ENCODE measurements around the gene GPR162. TPM values are rescaled to one million over a fixed set of nuclear protein-coding genes. Genes with fewer than 3 reads are reported as not detected.

The GPR162 gene
- total and polyA plus RNA-seq, 8 donors, result 0.41 to 8.8 (median 1.5) TPM

GRCh38 chr12:6824085-6824775, 2.6 kb downstream of the GPR162 start:
- peaks cover 0 to 4% (median 0%) of the 10 kb centered on the region in 3 donors for H3K4me1 ChIP-seq

GRCh38 chr12:6824901-6825381, 3.3 kb downstream of the GPR162 start:
- no peaks in the 10 kb centered on the region for H3K36me3 ChIP-seq
- H3K9me3 ChIP-seq, result no peaks in the 10 kb centered on the region
- FAIRE-seq (no peak), ATAC-seq (no peak), DNase-seq (peak in 1 of 6 donors; percentile 35)
- intact Hi-C loops (cut with DNase I), result loop anchor here in 1 of 3 donors (10.0 kb wide), 1 partner anchor 90 kb away; no protein-coding TSS in a partner anchor
- 19 to 23% methylated on average over 11 to 12 of the region's 12 CpGs for WGBS, 2 donors
- no peak overlapping the region for H3K27ac ChIP-seq
- TF ChIP-seq CTCF (IDR thresholded peaks at IDR 0.05), result no peak
- no peak overlapping the region for H3K4me3 ChIP-seq
- peaks cover 0 to 4% (median 0%) of the 10 kb centered on the region in 3 donors for H3K4me1 ChIP-seq
- H3K27me3 ChIP-seq, result peaks cover 0 to 3% (median 0%) of the 10 kb centered on the region in 4 donors

More at GRCh38 chr12:6824085-6824775, 2.6 kb downstream of the GPR162 start:
- Histone ChIP-seq H3K27me3 (peaks cover 0 to 3% (median 0%) of the 10 kb centered on the region in 4 donors), H3K27ac (no peak overlapping the region), H3K36me3 (no peaks in the 10 kb centered on the region), H3K4me3 (no peak overlapping the region), H3K9me3 (no peaks in the 10 kb centered on the region)
- TF ChIP-seq CTCF (IDR thresholded peaks at IDR 0.05), result no peak
- peak in 1 of 6 donors; percentile 57 for DNase-seq
- no peak for ATAC-seq
- no peak for FAIRE-seq
- WGBS, 2 donors, result 59 to 67% methylated on average over 35 to 37 of the region's 37 CpGs
- intact Hi-C loops (cut with DNase I), result loop anchor here in 1 of 3 donors (10.0 kb wide), 1 partner anchor 89 kb away; no protein-coding TSS in a partner anchor

- DNase-seq, result peak; percentile 68 to 92 (median 84)
- H3K4me3 ChIP-seq, result no peak overlapping the region
- FAIRE-seq, result no peak
- H3K9me3 ChIP-seq, result no peaks in the 10 kb centered on the region
- intact Hi-C loops (cut with DNase I), result loop anchor here in 1 of 3 donors (10.0 kb wide), 1 partner anchor 91 kb away; no protein-coding TSS in a partner anchor
- peak; percentile 84 to 94 (median 92) for TF ChIP-seq CTCF (IDR thresholded peaks at IDR 0.05)
- no peak overlapping the region for H3K27ac ChIP-seq
- peak; percentile 39 to 72 (median 66) for ATAC-seq
- no peaks in the 10 kb centered on the region for H3K36me3 ChIP-seq
- H3K27me3 ChIP-seq, result peaks cover 0 to 3% (median 0%) of the 10 kb centered on the region in 4 donors
- peaks cover 0 to 4% (median 0%) of the 10 kb centered on the region in 3 donors for H3K4me1 ChIP-seq
- WGBS, 2 donors, result 6 to 8% methylated on average over 15 to 19 of the region's 19 CpGs
Observed at GRCh38 chr12:6825398-6826124, 3.9 kb downstream of the GPR162 start.

GRCh38 chr12:6826125-6826733, 4.6 kb downstream of the GPR162 start:
- ATAC-seq (no peak), DNase-seq (peak in 1 of 6 donors; percentile 39), FAIRE-seq (no peak)
- no peak overlapping the region for H3K4me3 ChIP-seq
- peaks cover 0 to 3% (median 0%) of the 10 kb centered on the region in 4 donors for H3K27me3 ChIP-seq
- H3K36me3 ChIP-seq, result no peaks in the 10 kb centered on the region
- WGBS, 2 donors, result 55 to 65% methylated on average over 17 of the region's 17 CpGs
- no peak overlapping the region for H3K27ac ChIP-seq
- H3K4me1 ChIP-seq, result peaks cover 0 to 4% (median 0%) of the 10 kb centered on the region in 3 donors
- TF ChIP-seq CTCF (IDR thresholded peaks at IDR 0.05), result no peak
- no peaks in the 10 kb centered on the region for H3K9me3 ChIP-seq
- intact Hi-C loops (cut with DNase I), result loop anchor here in 1 of 3 donors (10.0 kb wide), 1 partner anchor 91 kb away; no protein-coding TSS in a partner anchor
